ENCODE measurements around the gene SLC39A6.

GRCh38 chr18:36112302-36112701, 16.8 kb downstream of the SLC39A6 start:
- TF ChIP-seq EZH2 (IDR thresholded peaks at IDR 0.05) (no peak), POLR2AphosphoS5 (IDR thresholded peaks at IDR 0.05; ENCODE audit: borderline replicate concordance, low read depth, low read length) (no peak)

All from SK-N-MC (cell line).